Measurements from ENCODE around the gene SCARF1. TPM values are rescaled to one million over a fixed set of nuclear protein-coding genes. Genes with fewer than 3 reads are reported as not detected.

SCARF1 gene
- total RNA-seq, result 0.96 and 3.1 TPM in 2 replicates

GRCh38 chr17:1645207-1646171, at the start of gene SCARF1:
Gene SCARF1 (minus strand): TSS chr17:1645732. CDS start chr17:1645697, 35 bp downstream.

DNA sequence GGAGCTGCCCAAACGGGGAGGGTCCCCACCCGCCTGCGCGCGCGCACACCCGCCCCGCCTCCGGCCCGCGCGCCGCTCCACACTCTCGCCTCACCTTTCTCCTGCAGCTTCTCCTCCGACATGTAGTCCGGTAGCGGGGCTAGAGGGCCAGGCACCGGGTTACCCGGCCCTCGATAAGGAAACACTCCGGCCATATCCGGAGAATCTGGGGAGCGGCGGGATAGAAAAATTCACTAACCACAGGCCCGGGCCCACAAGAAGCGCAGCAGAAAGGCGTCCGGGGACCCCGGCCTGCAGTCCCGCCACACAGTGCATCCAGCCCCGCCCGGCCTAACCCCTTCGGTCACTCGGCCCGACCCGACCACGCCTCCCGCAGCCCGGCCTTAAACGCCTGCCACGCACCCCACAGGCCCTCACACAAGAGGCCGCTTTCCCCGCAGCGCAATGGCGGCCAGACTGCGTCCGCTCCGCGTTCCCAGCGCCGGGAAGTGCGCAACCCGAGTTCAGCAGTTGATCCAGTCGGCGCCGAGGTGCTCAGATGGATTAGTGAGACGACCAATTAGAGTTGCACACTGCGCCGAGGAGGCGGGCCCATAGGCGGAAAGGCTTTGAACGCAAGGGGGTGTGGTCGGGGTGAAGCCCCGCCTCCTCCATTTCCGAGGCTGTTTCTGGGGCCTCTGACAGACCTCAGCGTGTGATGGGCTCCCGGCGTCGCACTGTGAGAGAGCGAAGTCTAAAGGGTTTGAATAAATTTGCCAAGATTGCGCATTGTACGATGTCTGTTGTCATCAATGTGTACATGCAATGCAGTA, 39.1 kb upstream of the SCARF1 start, which contains the start of gene PRPF8:
Gene PRPF8 (minus strand): TSS at position 490 of the 812 bp plus-strand sequence. CDS start 296 bp downstream, at position 194.

GRCh38 chr17:1649844-1650501, 4.4 kb upstream of the SCARF1 start, which contains the start of gene RILP:
Gene RILP (minus strand): TSS chr17:1649866. CDS start chr17:1649804, 62 bp downstream.

DNA sequence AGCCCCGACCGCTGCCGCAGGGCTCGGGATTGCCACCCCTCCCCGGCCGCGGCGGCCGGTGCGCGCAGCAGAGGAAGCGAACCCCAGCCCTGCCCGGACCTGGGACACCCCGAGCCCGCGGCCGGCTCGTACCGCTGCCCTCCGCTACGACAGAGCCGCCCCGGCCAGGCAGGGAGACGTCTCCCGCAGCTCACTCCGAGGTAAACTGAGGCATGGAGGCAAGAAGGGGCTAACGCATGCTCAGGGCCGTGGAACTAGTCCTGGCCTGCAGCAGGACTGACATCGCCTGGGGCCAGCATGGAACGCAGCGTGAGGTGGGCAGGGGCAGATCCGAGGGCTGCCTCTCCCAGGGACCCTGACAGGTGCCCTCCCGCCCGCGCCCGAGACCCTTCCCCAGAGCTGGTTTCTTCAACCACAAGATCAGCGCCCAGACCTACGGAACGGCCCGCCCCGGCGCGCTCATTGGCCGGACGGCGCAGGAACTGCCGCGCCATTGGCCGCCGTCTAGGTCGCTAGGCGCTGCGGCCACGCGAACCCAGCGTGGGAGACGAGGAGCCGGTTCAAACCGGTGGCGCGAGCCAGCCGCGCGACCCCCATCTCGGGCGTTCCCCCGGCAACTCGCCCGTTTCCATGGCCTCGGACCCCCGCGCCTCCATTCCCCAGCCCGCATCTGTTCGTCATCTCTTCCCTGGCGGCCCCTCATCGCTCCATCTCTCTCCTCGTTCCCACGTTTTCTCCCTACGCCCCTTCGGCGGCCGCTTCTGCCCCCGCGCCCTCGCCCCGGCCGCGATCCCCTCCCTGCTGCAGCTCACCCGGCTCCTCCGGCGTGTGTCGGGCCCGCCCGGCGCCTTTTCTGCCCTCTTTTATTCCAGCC, 17.3 kb downstream of the SCARF1 start, which contains the start of gene SLC43A2:
Gene SLC43A2 (minus strand): TSS at position 853 of the 874 bp plus-strand sequence. CDS start 960 bp downstream, outside the sequence.

Other genes starting within 250 kb of the SCARF1 start
- 374 and 1,144 TPM in 2 replicates for gene YWHAE, start 245.5 kb downstream of the SCARF1 start, total RNA-seq
- 116 and 137 TPM in 2 replicates for gene CRK, start 189.5 kb downstream of the SCARF1 start, total RNA-seq
- gene MYO1C, start 153.0 kb downstream of the SCARF1 start, total RNA-seq, result 145 and 184 TPM in 2 replicates
- gene INPP5K, start 129.1 kb downstream of the SCARF1 start, total RNA-seq, result 37.4 and 39.7 TPM in 2 replicates
- gene PITPNA, start 82.9 kb downstream of the SCARF1 start, total RNA-seq, result 8.2 and 16.9 TPM in 2 replicates
- gene SLC43A2, start 16.9 kb downstream of the SCARF1 start, total RNA-seq, result 5.9 and 7.9 TPM in 2 replicates
- 5.6 and 6.2 TPM in 2 replicates for gene RILP, start 4.1 kb upstream of the SCARF1 start, total RNA-seq
- 51.9 and 112 TPM in 2 replicates for gene PRPF8, start 39.1 kb upstream of the SCARF1 start, total RNA-seq
- gene TLCD2, start 64.6 kb upstream of the SCARF1 start, total RNA-seq, result 1.7 and 2.0 TPM in 2 replicates
- gene WDR81, start 79.0 kb upstream of the SCARF1 start, total RNA-seq, result 18.8 and 25.4 TPM in 2 replicates
- gene SERPINF2, start 97.1 kb upstream of the SCARF1 start, total RNA-seq, result 0.19 and 0.28 TPM in 2 replicates
- 29.9 and 45.1 TPM in 2 replicates for gene SERPINF1, start 116.3 kb upstream of the SCARF1 start, total RNA-seq
- gene SMYD4, start 184.2 kb upstream of the SCARF1 start, total RNA-seq, result 7.3 and 7.9 TPM in 2 replicates
- 14.1 and 61.9 TPM in 2 replicates for gene RPA1, start 184.3 kb upstream of the SCARF1 start, total RNA-seq

All from regular cardiac myocyte (primary cell).